Endothelial cell of umbilical vein (primary cell): Measurements from ENCODE around the gene ZNF687. TPM values are rescaled to one million over a fixed set of nuclear protein-coding genes. Genes with fewer than 3 reads are reported as not detected.

Experiments used
- BruUV-seq: library from RNA; stranded (reverse); fragments of 400-500 nt; replicated peaks from 2 replicates; lab custom pipeline; 2021; lab: Mats Ljungman, UMichigan
- CTCF ChIA-PET: fragments of 300-600, 350-600 bp; sonication (Branson Sonifier 250); formaldehyde crosslinking; loops from one replicate; lab custom pipeline; 2021; ENCODE audit warnings: antibody characterized with exemption, inconsistent platforms; lab: Charles Lee
- POLR2A ChIA-PET: fragments of 300-600, 350-600 bp; sonication (Branson Sonifier 250); formaldehyde crosslinking; loops from one replicate; lab custom pipeline; 2021; ENCODE audit warnings: antibody characterized with exemption, inconsistent platforms; lab: Charles Lee
- DNase-seq: peaks from one replicate; pipeline ENCODE4 v3.0.0-alpha.2; 2011; ENCODE audit warnings: low read depth, low spot score
- FAIRE-seq: peaks from 2 replicates; lab custom pipeline; 2011; peaks lifted over from hg19 to GRCh38; lab: Jason Lieb, UNC
- H2AFZ ChIP-seq: 2 replicates; pipeline ENCODE4 v1.6.0; 2012; ENCODE audit warnings: low read depth, low read length, control low read depth, inconsistent platforms
- H3K27ac ChIP-seq: 2 replicates; pipeline ENCODE4 v1.5.1; 2011; ENCODE audit warnings: low read depth, mild to moderate bottlenecking, control low read depth, low read length, moderate library complexity; ENCODE audit not compliant: insufficient read depth
- H3K27me3 ChIP-seq, 2 experiments: 2 replicates each; pipeline versions ENCODE4 v1.6.0 to v1.6.1; 2011; ENCODE audit warnings: low read length in 2 of 2, mixed read lengths in 1 of 2; ENCODE audit not compliant: control insufficient read depth in 2 of 2, insufficient read depth in 2 of 2
- H3K36me3 ChIP-seq, 2 experiments: 2 replicates in 1 of 2; 3 replicates in 1 of 2; pipeline ENCODE4 v1.5.1; 2011; ENCODE audit warnings: low read length in 2 of 2, mild to moderate bottlenecking in 1 of 2, moderate library complexity in 1 of 2; ENCODE audit not compliant: control insufficient read depth in 2 of 2, insufficient read depth in 2 of 2; ENCODE audit errors: extremely low read depth in 1 of 2
- H3K4me1 ChIP-seq: 3 replicates; pipeline ENCODE4 v1.5.1; 2011; ENCODE audit warnings: mild to moderate bottlenecking, low read length; ENCODE audit not compliant: control insufficient read depth, insufficient read depth; ENCODE audit errors: extremely low read depth
- H3K4me2 ChIP-seq: 2 replicates; pipeline ENCODE4 v1.6.1; 2011; ENCODE audit warnings: low read length, control low read depth, mixed read lengths; ENCODE audit not compliant: insufficient read depth
- H3K4me3 ChIP-seq, 3 experiments: fragments of 200-600 bp in 1 of 3; sonication (generic), shearing (Covaris generic) in 1 of 3; replicated peaks in 1 of 3; 2 replicates each; pipeline ENCODE4 v1.5.1; 2011 to 2016; ENCODE audit warnings: control low read depth in 3 of 3, low read length in 3 of 3, mild to moderate bottlenecking in 2 of 3, inconsistent platforms in 1 of 3, low read depth in 1 of 3, moderate library complexity in 1 of 3; ENCODE audit not compliant: insufficient read depth in 1 of 3
- H3K79me2 ChIP-seq: 2 replicates; pipeline ENCODE4 v1.6.0; 2012; ENCODE audit warnings: low read length, inconsistent platforms; ENCODE audit not compliant: control insufficient read depth, insufficient read depth
- H3K9ac ChIP-seq: replicated peaks from 2 replicates; pipeline ENCODE3; 2011; ENCODE audit warnings: low read length, control low read depth; ENCODE audit not compliant: insufficient read depth; ENCODE audit errors: extremely low read depth
- H3K9me1 ChIP-seq: replicated peaks from 3 replicates; pipeline ENCODE4 v1.6.0; 2011; ENCODE audit warnings: mild to moderate bottlenecking, low read length; ENCODE audit not compliant: control insufficient read depth, insufficient read depth; ENCODE audit errors: extremely low read depth
- H3K9me3 ChIP-seq: replicated peaks from 2 replicates; pipeline ENCODE4 v1.5.1; 2012; ENCODE audit warnings: low read length, inconsistent platforms; ENCODE audit not compliant: control insufficient read depth, insufficient read depth
- H4K20me1 ChIP-seq: replicated peaks from 2 replicates; pipeline ENCODE3; 2011; ENCODE audit warnings: mild to moderate bottlenecking, low read length; ENCODE audit not compliant: control insufficient read depth, insufficient read depth; ENCODE audit errors: extremely low read depth
- EZH2 ChIP-seq: IDR thresholded peaks from 2 replicates; pipeline ENCODE4 v1.6.1; 2012; ENCODE audit warnings: borderline replicate concordance, low read depth, mild to moderate bottlenecking, moderate library complexity, low read length, inconsistent platforms; ENCODE audit not compliant: severe bottlenecking
- FOS ChIP-seq: IDR thresholded peaks from 2 replicates; pipeline ENCODE4 v1.6.1; 2011; ENCODE audit warnings: mild to moderate bottlenecking, low read length, moderate library complexity, borderline replicate concordance; ENCODE audit not compliant: insufficient read depth
- JUN ChIP-seq: IDR thresholded peaks from 2 replicates; pipeline ENCODE4 v1.6.1; 2011; ENCODE audit warnings: borderline replicate concordance, low read depth; ENCODE audit not compliant: insufficient read length, insufficient read depth
- MYC ChIP-seq: IDR thresholded peaks from one replicate; pipeline ENCODE4 v1.6.1; 2011; ENCODE audit warnings: mild to moderate bottlenecking, low read depth, low read length
- POLR2A ChIP-seq: IDR thresholded peaks from 2 replicates; pipeline ENCODE4 v1.6.1; 2012; ENCODE audit warnings: low read depth, mild to moderate bottlenecking, control low read depth, low read length
- POLR2AphosphoS5 ChIP-seq: IDR thresholded peaks from 2 replicates; pipeline ENCODE4 v1.6.1; 2012; ENCODE audit warnings: low read depth, mild to moderate bottlenecking, control low read depth, low read length, moderate library complexity; ENCODE audit not compliant: insufficient read depth
- dilution Hi-C: fragments of 300-500 bp; cut with MboI; formaldehyde crosslinking; loops from one replicate; pipeline ENCODE4 v1.15.0; 2019; ENCODE audit warnings: low sequenced_read_pairs; ENCODE audit not compliant: extremely low pct_ligation_motif_present
- intact Hi-C: fragments of 100-400 bp; cut with micrococcal nuclease; formaldehyde crosslinking; loops from one replicate; pipeline ENCODE4 v1.10.0; 2022
- polyA plus RNA-seq, 4 experiments: library from polyadenylated mRNA; depleted of rRNA in 3 of 4; stranded (reverse) in 3 of 4; unstranded in 1 of 4; fragments of >200 nt; gene quantifications; 2 replicates each; pipeline versions ENCODE4 v1.2.1 to v1.2.3, GENCODE V29; 2011 to 2012; ENCODE audit warnings: missing spikeins in 1 of 4
- total RNA-seq: library from RNA; stranded (reverse); gene quantifications from 2 replicates; pipeline ENCODE4 v1.2.3, GENCODE V29; 2021
- TF ChIP-seq, protein P1 (sequence below), 2 donors: IDR thresholded peaks; 1 replicate in 1 of 2; 2 replicates in 1 of 2; pipeline ENCODE4 v1.5.1; 2011; ENCODE audit warnings: low read length in 2 of 2, mild to moderate bottlenecking in 2 of 2, moderate library complexity in 2 of 2, control low read depth in 1 of 2, inconsistent platforms in 1 of 2, low read depth in 1 of 2; ENCODE audit not compliant: insufficient read depth in 1 of 2; ENCODE audit errors: extremely low read depth in 1 of 2
- TF ChIP-seq, protein P2 (sequence below): IDR thresholded peaks from 2 replicates; pipeline ENCODE4 v1.6.1; 2011; ENCODE audit not compliant: insufficient read depth, insufficient read length

Gene ZNF687
- total and polyA plus RNA-seq, 2 donors (not counting 3 experiments of a cell fraction or from before 2014, with no cell fraction given), result 17.9 to 20.1 TPM

DNA sequence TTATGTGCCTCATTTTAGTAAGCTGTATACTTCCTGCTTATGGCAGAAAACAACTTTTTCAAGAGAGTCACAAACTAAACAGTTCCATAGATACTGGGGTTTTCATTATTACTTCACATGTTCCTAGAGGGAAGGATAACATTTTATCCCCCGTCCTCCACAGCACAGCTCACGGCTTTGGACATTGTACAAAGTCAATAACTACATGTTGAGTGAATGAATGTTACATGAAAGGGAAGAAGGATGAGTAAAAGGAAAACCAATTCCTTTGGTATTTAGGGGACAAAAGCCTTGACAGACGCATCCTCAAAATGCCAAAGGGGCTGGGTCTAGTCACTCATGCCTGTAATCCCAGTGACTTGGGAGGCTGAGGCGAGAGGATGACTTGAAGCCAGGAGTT, 30.3 kb downstream of the ZNF687 start:
- Histone ChIP-seq H3K9me1 (no peaks in the 10 kb centered on the region), H4K20me1 (no peaks in the 10 kb centered on the region), H3K4me3 (no peak overlapping the region), H3K4me2 (no peak overlapping the region), H3K27ac (peak overlapping the region; percentile 81), H3K27me3 (no peaks in the 10 kb centered on the region), H3K79me2 (peaks cover 18% of the 10 kb centered on the region), H3K9me3 (no peaks in the 10 kb centered on the region), H2AFZ (no peak overlapping the region), H3K36me3 (peaks cover 9 to 28% of the 10 kb centered on the region in 2 experiments), H3K4me1 (peaks cover 37% of the 10 kb centered on the region), H3K9ac (no peak overlapping the region)
- DNase-seq (no peak), FAIRE-seq (no peak)
- intact Hi-C loops (no loop called here), dilution Hi-C loops (no loop called here)
- no TSS peak for BruUV-seq
- TF ChIP-seq, protein P1, sequence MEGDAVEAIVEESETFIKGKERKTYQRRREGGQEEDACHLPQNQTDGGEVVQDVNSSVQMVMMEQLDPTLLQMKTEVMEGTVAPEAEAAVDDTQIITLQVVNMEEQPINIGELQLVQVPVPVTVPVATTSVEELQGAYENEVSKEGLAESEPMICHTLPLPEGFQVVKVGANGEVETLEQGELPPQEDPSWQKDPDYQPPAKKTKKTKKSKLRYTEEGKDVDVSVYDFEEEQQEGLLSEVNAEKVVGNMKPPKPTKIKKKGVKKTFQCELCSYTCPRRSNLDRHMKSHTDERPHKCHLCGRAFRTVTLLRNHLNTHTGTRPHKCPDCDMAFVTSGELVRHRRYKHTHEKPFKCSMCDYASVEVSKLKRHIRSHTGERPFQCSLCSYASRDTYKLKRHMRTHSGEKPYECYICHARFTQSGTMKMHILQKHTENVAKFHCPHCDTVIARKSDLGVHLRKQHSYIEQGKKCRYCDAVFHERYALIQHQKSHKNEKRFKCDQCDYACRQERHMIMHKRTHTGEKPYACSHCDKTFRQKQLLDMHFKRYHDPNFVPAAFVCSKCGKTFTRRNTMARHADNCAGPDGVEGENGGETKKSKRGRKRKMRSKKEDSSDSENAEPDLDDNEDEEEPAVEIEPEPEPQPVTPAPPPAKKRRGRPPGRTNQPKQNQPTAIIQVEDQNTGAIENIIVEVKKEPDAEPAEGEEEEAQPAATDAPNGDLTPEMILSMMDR (IDR thresholded peaks at IDR 0.05; ENCODE audit: extremely low read depth in 1 of 2, insufficient read depth in 1 of 2, low read depth in 1 of 2, low read length in 2 of 2), result no peak
- no peak for TF ChIP-seq FOS
- TF ChIP-seq JUN, result no peak
- TF ChIP-seq POLR2AphosphoS5, result no peak
- ChIA-PET POLR2A (interaction anchor here (1.3 kb wide), 1 partner anchor 32 kb away, joined by 3 read pairs; no protein-coding TSS in a partner anchor), CTCF (interaction anchor here (1.4 to 22.0 kb wide), 3 partner anchors 11 to 26 kb away, joined by 6 to 674 read pairs (median 80); no protein-coding TSS in a partner anchor)

DNA sequence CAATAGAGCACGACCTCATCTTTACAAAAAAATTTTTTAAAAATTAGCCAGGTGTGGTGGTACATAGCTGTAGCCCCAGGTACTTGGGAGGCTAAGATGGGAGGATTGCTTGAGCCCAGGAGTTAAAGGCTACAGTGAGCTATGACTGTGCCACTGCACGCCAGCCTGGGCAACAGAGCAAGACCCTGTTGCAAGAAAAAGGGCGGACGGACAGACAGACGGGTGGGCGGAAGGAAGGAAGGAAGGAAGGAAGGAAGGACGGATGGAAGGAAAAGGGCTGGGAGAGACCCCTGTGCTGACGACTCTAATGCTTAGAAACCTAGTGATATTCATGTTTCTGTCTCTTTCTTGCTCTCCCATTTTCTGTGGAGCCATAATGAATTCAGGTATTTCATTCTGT, 30.7 kb downstream of the ZNF687 start:
- no peak for DNase-seq
- H2AFZ ChIP-seq, result no peak overlapping the region
- no peaks in the 10 kb centered on the region for H3K9me1 ChIP-seq
- peaks cover 37% of the 10 kb centered on the region for H3K4me1 ChIP-seq
- H3K27me3 ChIP-seq, result no peaks in the 10 kb centered on the region
- ChIA-PET POLR2A (no interaction called here), CTCF (interaction anchor here (1.3 to 22.0 kb wide), 5 partner anchors 8 to 26 kb away, joined by 3 to 674 read pairs (median 11); partner anchors contain the start of gene PI4KB)
- H3K9me3 ChIP-seq, result no peaks in the 10 kb centered on the region
- dilution Hi-C loops (no loop called here), intact Hi-C loops (no loop called here)
- no peaks in the 10 kb centered on the region for H4K20me1 ChIP-seq
- no peak overlapping the region for H3K27ac ChIP-seq
- no peak overlapping the region for H3K4me2 ChIP-seq
- BruUV-seq, result no TSS peak
- no peak overlapping the region for H3K4me3 ChIP-seq
- TF ChIP-seq, protein P2, sequence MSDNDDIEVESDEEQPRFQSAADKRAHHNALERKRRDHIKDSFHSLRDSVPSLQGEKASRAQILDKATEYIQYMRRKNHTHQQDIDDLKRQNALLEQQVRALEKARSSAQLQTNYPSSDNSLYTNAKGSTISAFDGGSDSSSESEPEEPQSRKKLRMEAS, result no peak
- TF ChIP-seq EZH2 (no peak), POLR2AphosphoS5 (no peak), JUN (no peak), POLR2A (no peak), FOS (no peak), MYC (no peak)
- peak; percentile 56 for FAIRE-seq
- peaks cover 18% of the 10 kb centered on the region for H3K79me2 ChIP-seq
- peaks cover 9 to 25% of the 10 kb centered on the region in 2 experiments for H3K36me3 ChIP-seq
- no peak overlapping the region for H3K9ac ChIP-seq
